GM12878 (cell line): ENCODE data around the gene COL15A1. TPM values are rescaled to one million over a fixed set of nuclear protein-coding genes. Genes with fewer than 3 reads are reported as not detected.

ENCODE experiments used
- ATAC-seq: fragments of 200-7000 bp; cut with Tn5 transposase; 3 replicates; pipeline ENCODE4 v1.9.1; 2020; ENCODE audit warnings: mild to moderate bottlenecking, moderate library complexity
- BruUV-seq: library from RNA; stranded (reverse); fragments of 400-500 nt; replicated peaks from 2 replicates; lab custom pipeline; 2021; lab: Mats Ljungman, UMichigan
- CTCF ChIA-PET: fragments of 300-600 bp; sonication (Branson Sonifier 250); formaldehyde crosslinking; extraction: SDS; loops from one replicate; lab custom pipeline; 2021; ENCODE audit warnings: inconsistent platforms; lab: Yijun Ruan, JAX
- POLR2A ChIA-PET: fragments of 350-600 bp; formaldehyde crosslinking; extraction: SDS; loops from one replicate; lab custom pipeline; 2021; ENCODE audit warnings: inconsistent platforms; lab: Charles Lee
- RAD21 ChIA-PET: fragments of 300-600 bp; sonication (Branson Sonifier 250); formaldehyde crosslinking; loops from one replicate; lab custom pipeline; 2023; ENCODE audit warnings: antibody characterized with exemption; ENCODE audit not compliant: unreplicated experiment; lab: Charles Lee
- SMC1A ChIA-PET: fragments of 300-600 bp; sonication (Branson Sonifier 250); formaldehyde crosslinking; loops from one replicate; lab custom pipeline; 2023; ENCODE audit not compliant: unreplicated experiment, uncharacterized antibody; lab: Charles Lee
- DNase-seq: peaks from one replicate; pipeline ENCODE4 v3.0.0-alpha.2; 2011; ENCODE audit warnings: low read depth, low spot score
- FAIRE-seq: peaks from 3 replicates; lab custom pipeline; 2011; peaks lifted over from hg19 to GRCh38; lab: Jason Lieb, UNC
- H2AFZ ChIP-seq: 2 replicates; pipeline ENCODE4 v1.6.0; 2011; ENCODE audit warnings: low read depth, low read length, control low read depth; ENCODE audit not compliant: control insufficient read depth
- H3K27ac ChIP-seq: 2 replicates; pipeline ENCODE4 v1.5.1; 2011; ENCODE audit warnings: control low read depth; ENCODE audit not compliant: control insufficient read depth, insufficient read depth
- H3K27me3 ChIP-seq, 2 experiments: replicated peaks in 1 of 2; 2 replicates each; pipeline versions ENCODE4 v1.6.0 to v1.6.1; 2011; ENCODE audit warnings: low read length in 1 of 2; ENCODE audit not compliant: control insufficient read depth in 2 of 2, insufficient read depth in 2 of 2
- H3K36me3 ChIP-seq, 2 experiments: 2 replicates each; pipeline ENCODE4 v1.5.1; 2011; ENCODE audit warnings: low read length in 1 of 2; ENCODE audit not compliant: control insufficient read depth in 2 of 2, insufficient read depth in 2 of 2
- H3K4me1 ChIP-seq: 2 replicates; pipeline ENCODE4 v1.6.1; 2011; ENCODE audit warnings: mild to moderate bottlenecking, low read length, moderate library complexity, mixed read lengths; ENCODE audit not compliant: control insufficient read depth, insufficient read depth
- H3K4me2 ChIP-seq: 2 replicates; pipeline ENCODE4 v1.6.0; 2011; ENCODE audit warnings: control low read depth; ENCODE audit not compliant: control insufficient read depth, insufficient read depth
- H3K4me3 ChIP-seq: fragments of 200-600 bp; sonication (generic); 2 replicates; pipeline ENCODE4 v1.5.1; 2016
- H3K79me2 ChIP-seq: 2 replicates; pipeline ENCODE4 v1.6.0; 2011; ENCODE audit warnings: low read length; ENCODE audit not compliant: control insufficient read depth, insufficient read depth
- H3K9ac ChIP-seq: 2 replicates; pipeline ENCODE4 v1.8.0; 2011; ENCODE audit warnings: low read length, control low read depth, mixed read lengths; ENCODE audit not compliant: control insufficient read depth, insufficient read depth
- H3K9me3 ChIP-seq: replicated peaks from 3 replicates; pipeline ENCODE4 v1.5.1; 2011; ENCODE audit warnings: mild to moderate bottlenecking, low read length; ENCODE audit not compliant: control insufficient read depth, insufficient read depth
- H4K20me1 ChIP-seq: 2 replicates; pipeline ENCODE4 v1.6.0; 2011; ENCODE audit not compliant: control insufficient read depth, insufficient read depth
- BRCA1 ChIP-seq: IDR thresholded peaks from 2 replicates; pipeline ENCODE4 v1.6.1; 2011; ENCODE audit warnings: low read depth, low read length, improper control_type of control experiment
- ETV6 ChIP-seq, 2 experiments: fragments of 450-650 bp in 1 of 2; IDR thresholded peaks in 1 of 2; conservative IDR thresholded peaks in 1 of 2; 2 replicates each; pipeline ENCODE4 v1.6.1; 2014; ENCODE audit warnings: antibody characterized with exemption in 1 of 2, borderline replicate concordance in 1 of 2, low read depth in 1 of 2, mild to moderate bottlenecking in 1 of 2, moderate library complexity in 1 of 2
- HDAC2 ChIP-seq: fragments of 200-600 bp; sonication (generic); IDR thresholded peaks from 2 replicates; pipeline ENCODE4 v1.6.1; 2017
- YY1 ChIP-seq: IDR thresholded peaks from 2 replicates; pipeline ENCODE4 v1.6.1; 2011; ENCODE audit warnings: low read depth, mild to moderate bottlenecking, low read length
- ZNF384 ChIP-seq: IDR thresholded peaks from 2 replicates; pipeline ENCODE4 v1.6.1; 2012; ENCODE audit warnings: low read depth, mild to moderate bottlenecking, low read length, improper control_type of control experiment, borderline replicate concordance
- WGBS: methylation state at CpG from one replicate; pipeline ENCODE4 v1.1.6; 2016; ENCODE audit warnings: low lambda C conversion rate; ENCODE audit not compliant: insufficient replicate concordance, insufficient coverage; ENCODE audit errors: missing lambda C conversion rate; 5-methylcytosine and 5-hydroxymethylcytosine counted together
- in situ Hi-C: fragments of 300-500 bp; cut with MboI; formaldehyde crosslinking; loops from 9 replicates; pipeline ENCODE4 v1.14.3; 2018; ENCODE audit warnings: mixed read lengths
- intact Hi-C: fragments of 100-400 bp; cut with micrococcal nuclease; formaldehyde crosslinking; loops from one replicate; pipeline ENCODE4 v1.14.2; 2022; ENCODE audit not compliant: unreplicated experiment
- polyA plus RNA-seq, 11 experiments: library from polyadenylated mRNA; depleted of rRNA in 4 of 11; unstranded in 6 of 11; stranded (reverse) in 5 of 11; fragments of >200 nt; fragmentation: Nextera tagmentation in 4 of 11; fragmentation: Illumina TruSeq in 1 of 11; extraction: Ambion mirVana in 4 of 11; extraction: Trizol in 1 of 11; gene quantifications; 1 replicate in 1 of 11; 2 replicates in 10 of 11; pipeline versions ENCODE4 v1.2.1 to v1.2.3, GENCODE V29; 2011 to 2016; ENCODE audit warnings: inconsistent platforms in 2 of 11, missing spikeins in 2 of 11, low read depth in 1 of 11
- total RNA-seq, 4 experiments: library from RNA; depleted of rRNA in 3 of 4; stranded (reverse); fragments of >200 nt in 3 of 4; fragmentation: Illumina TruSeq in 1 of 4; extraction: Trizol in 1 of 4; gene quantifications; 2 replicates each; pipeline versions ENCODE4 v1.2.1 to v1.2.3, GENCODE V29; 2013 to 2021
- TF ChIP-seq, protein P1 (sequence below): IDR thresholded peaks from 2 replicates; pipeline ENCODE4 v1.6.1; 2012; ENCODE audit warnings: low read depth, low read length, improper control_type of control experiment

Gene COL15A1
- total and polyA plus RNA-seq, 10 of the 15 experiments (the other 5 are each of a cell fraction or from before 2014, with no cell fraction given): 0.01 to 0.28 (median 0.06) TPM; not detected in 2

DNA sequence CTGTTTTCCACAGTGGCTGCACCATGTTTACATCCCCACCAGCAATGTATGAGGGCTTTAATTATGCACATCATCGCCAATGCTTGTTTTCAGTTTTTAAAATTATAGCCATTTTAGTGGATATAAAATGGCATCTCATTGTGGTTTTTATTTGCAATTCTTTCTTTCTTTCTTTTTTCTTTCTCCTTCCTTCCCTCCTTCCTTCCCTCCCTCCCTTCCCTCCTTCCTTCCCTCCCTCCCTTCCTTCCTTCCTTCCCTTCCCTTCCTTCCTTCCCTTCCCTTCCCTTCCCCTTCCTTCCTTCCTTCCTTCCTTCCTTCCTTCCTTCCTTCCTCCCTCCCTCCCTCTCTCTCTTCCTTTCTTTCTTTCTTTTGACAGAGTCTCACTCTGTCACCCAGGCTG is 6.6 kb downstream of the COL15A1 start (continued):
- no peak for TF ChIP-seq ETV6 (conservative IDR thresholded peaks at IDR 0.05 in 1 of 2, IDR thresholded peaks at IDR 0.05 in 1 of 2; ENCODE audit: borderline replicate concordance in 1 of 2, low read depth in 1 of 2)
- TF ChIP-seq, protein P1, sequence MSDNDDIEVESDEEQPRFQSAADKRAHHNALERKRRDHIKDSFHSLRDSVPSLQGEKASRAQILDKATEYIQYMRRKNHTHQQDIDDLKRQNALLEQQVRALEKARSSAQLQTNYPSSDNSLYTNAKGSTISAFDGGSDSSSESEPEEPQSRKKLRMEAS: no peak
- TF ChIP-seq, all 136 proteins: peak for 0

DNA sequence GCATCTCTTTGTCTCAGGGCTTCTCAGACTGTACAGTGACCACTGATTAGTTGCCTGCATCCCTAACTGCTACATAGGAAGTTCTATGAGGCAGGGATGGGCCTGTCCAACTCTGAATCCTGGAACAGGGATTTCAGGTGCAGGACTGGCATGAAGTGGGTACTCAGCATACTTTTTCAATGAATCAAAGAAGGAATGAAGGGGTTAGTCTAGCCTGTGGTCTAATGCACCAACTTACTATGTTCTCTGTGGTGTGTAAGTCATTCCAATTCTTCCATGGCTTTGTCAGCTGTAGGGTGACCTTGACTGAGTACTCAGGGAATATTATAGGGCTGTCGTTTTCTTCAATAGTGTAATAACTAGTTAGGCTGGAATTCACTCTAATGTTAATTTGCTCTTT is 8.3 kb downstream of the COL15A1 start:
- SMC1A ChIA-PET: no interaction called here
- RAD21 ChIA-PET: no interaction called here
- H3K79me2 ChIP-seq: no peaks in the 10 kb centered on the region
- no peaks in the 10 kb centered on the region for H3K36me3 ChIP-seq
- POLR2A ChIA-PET: no interaction called here
- H3K4me2 ChIP-seq: no peak overlapping the region
- no peak for ATAC-seq
- H3K27me3 ChIP-seq: no peaks in the 10 kb centered on the region; a peak in 1 of 4 replicates
- 0% methylated on average over 1 of the region's 1 CpG for WGBS
- DNase-seq: no peak
- H3K4me1 ChIP-seq: no peaks in the 10 kb centered on the region
- FAIRE-seq: no peak
- H4K20me1 ChIP-seq: no peaks in the 10 kb centered on the region
- no peak overlapping the region for H3K4me3 ChIP-seq
- no TSS peak for BruUV-seq
- intact Hi-C loops: no loop called here
- CTCF ChIA-PET: interaction anchor here (1.2 to 1.3 kb wide), 2 partner anchors 29 to 103 kb away, joined by 3 read pairs; no protein-coding TSS in a partner anchor
- H3K9me3 ChIP-seq: no peaks in the 10 kb centered on the region; the same call in 2 of the 3 replicates
- TF ChIP-seq HDAC2 (no peak), ETV6 (conservative IDR thresholded peaks at IDR 0.05 in 1 of 2, IDR thresholded peaks at IDR 0.05 in 1 of 2; ENCODE audit: borderline replicate concordance in 1 of 2, low read depth in 1 of 2) (no peak), YY1 (no peak), ZNF384 (no peak), BRCA1 (no peak)
- H3K9ac ChIP-seq: no peak overlapping the region
- in situ Hi-C loops: no loop called here
- H2AFZ ChIP-seq: no peak overlapping the region
- no peak overlapping the region for H3K27ac ChIP-seq
